ENCODE data around the gene TMEM132D.

The TMEM132D gene

GRCh38 chr12:129607301-129607700 lies 296.5 kb downstream of the TMEM132D start:
- DNase-seq (ENCODE audit: low read depth, low spot score): no peak
- no peak overlapping the region for H3K27ac ChIP-seq

DNA sequence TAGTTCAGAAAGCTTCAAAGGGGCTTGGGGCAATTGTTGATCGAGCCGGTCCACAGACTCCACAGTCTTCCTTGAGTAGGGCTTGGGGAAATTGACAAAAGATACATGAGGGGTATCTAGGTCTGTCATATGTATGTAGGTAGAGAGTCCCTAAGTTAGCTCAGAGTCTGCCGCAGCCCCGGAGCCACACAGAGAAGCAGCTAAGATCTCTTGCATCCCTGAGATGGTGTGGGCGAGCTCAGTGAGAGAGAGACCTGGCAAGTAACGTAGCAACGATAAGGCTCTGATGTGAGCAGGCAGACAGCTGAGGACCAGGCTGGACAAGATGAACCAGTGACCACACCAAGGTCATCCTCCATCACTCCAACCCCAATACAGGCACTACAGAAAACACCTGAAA lies 297.6 kb downstream of the TMEM132D start:
- no peak overlapping the region for H3K27ac ChIP-seq
- no peak for DNase-seq (ENCODE audit: low read depth, low spot score)

DNA sequence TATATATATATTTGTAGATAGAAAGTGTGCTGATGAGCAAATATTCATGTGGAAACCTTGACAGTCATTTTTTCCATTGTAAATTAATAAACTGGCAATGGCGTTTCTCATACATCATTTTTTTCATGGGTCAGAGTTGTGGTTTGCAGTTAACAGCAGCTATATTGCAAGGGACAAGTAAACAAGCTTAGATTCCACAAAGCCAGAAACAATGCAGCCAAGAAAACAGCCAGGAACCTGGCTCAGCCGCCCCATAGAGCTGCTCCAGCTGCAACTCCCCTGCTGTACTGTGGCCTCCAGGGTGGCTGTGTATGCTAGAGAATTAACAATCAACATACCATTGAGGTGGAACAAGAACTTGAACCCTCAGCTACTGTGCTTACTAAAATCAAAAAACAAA lies 298.2 kb downstream of the TMEM132D start:
- H3K27ac ChIP-seq: no peak overlapping the region
- no peak for DNase-seq (ENCODE audit: low read depth, low spot score)

GRCh38 chr12:129604506-129604905 lies 299.3 kb downstream of the TMEM132D start:
- DNase-seq (ENCODE audit: low read depth, low spot score): no peak
- H3K27ac ChIP-seq: no peak overlapping the region

DNA sequence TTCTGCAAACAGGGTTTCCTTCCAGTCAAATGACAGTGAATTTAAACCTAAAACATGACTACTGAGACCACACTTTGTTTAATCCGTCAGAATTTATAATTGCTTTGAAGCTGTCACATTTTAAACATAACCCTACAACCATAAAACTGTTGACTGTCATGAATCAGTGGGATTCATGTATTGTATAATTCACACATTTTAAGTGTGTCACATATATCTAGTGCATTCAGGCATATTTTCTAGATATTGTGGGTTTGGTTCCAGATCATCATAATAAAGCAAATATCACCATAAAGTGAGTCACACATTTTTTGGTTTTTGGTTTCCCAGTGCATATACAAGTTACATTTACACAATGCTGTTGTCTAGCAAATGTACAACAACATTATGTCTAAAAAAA lies 304.4 kb downstream of the TMEM132D start:
- no peak overlapping the region for H3K27ac ChIP-seq
- DNase-seq (ENCODE audit: low read depth, low spot score): no peak

- no peak for DNase-seq (ENCODE audit: low read depth, low spot score)
Measured at GRCh38 chr12:129594098-129594497, 309.7 kb downstream of the TMEM132D start.

GRCh38 chr12:129592449-129592848 lies 311.4 kb downstream of the TMEM132D start:
- no peak overlapping the region for H3K27ac ChIP-seq
- DNase-seq (ENCODE audit: low read depth, low spot score): no peak

More at GRCh38 chr12:129594098-129594497, 309.7 kb downstream of the TMEM132D start:
- H3K27ac ChIP-seq: no peak overlapping the region

- no peak for DNase-seq (ENCODE audit: low read depth, low spot score)
- no peak overlapping the region for H3K27ac ChIP-seq
Measured at GRCh38 chr12:129589503-129589902, 314.3 kb downstream of the TMEM132D start.

GRCh38 chr12:129588142-129588541 lies 315.7 kb downstream of the TMEM132D start:
- no peak overlapping the region for H3K27ac ChIP-seq
- DNase-seq (ENCODE audit: low read depth, low spot score): no peak

GRCh38 chr12:129585296-129585695 lies 318.5 kb downstream of the TMEM132D start:
- DNase-seq (ENCODE audit: low read depth, low spot score): no peak
- H3K27ac ChIP-seq: no peak overlapping the region

- H3K27ac ChIP-seq: no peak overlapping the region
- DNase-seq (ENCODE audit: low read depth, low spot score): no peak
Measured at GRCh38 chr12:129579879-129580278, 323.9 kb downstream of the TMEM132D start.

GRCh38 chr12:129571901-129572494 lies 331.8 kb downstream of the TMEM132D start:
- no peak for DNase-seq (ENCODE audit: low read depth, low spot score)
- no peak overlapping the region for H3K27ac ChIP-seq

DNA sequence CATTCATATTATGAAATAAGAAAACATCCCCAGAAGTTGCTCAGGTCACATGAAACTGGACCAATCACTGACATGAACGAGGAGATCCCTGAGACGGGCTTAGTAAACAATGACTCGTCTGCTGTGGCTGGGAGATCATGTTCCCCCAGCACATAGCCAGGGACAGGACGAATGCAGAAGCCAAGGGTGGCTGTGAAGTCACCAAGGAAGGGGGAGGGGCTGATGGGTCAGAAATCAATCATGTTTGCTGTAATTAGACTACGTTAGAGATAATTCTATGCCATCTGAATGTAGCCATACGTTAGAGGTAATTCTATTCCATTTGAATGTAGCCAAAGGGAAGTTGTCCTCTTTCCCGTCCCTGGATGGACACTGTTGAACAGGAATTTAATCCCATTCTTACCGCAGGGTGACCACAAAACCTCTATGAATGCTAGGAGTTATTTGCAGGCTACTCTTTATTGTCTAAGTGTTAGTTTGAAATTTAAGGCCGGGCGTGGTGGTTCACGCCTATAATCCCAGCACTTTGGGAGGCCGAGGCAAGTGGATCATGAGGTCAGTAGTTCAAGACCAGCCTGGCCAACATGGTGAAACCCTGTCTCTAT lies 332.9 kb downstream of the TMEM132D start:
- no peak for DNase-seq (ENCODE audit: low read depth, low spot score)
- no peak overlapping the region for H3K27ac ChIP-seq

DNA sequence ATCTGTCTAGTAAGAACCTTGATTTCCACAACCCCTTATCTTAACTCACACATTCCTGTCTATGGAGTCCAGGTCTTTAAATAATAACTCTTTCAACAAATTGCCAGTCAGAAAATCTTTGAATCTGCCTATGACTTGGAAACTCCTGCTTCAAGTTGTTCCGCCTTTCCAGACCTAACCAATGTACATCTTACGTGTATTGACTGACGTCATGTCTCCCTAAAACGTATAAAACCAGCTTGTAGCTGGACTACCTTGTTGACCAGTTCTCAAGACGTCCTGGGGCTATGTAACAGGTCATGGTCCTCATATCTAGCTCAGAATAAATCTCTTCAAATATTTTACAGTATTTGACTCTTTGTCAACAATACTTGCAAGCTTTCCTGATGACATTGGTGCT lies 337.0 kb downstream of the TMEM132D start:
- H3K27ac ChIP-seq: no peak overlapping the region
- no peak for DNase-seq (ENCODE audit: low read depth, low spot score)

DNA sequence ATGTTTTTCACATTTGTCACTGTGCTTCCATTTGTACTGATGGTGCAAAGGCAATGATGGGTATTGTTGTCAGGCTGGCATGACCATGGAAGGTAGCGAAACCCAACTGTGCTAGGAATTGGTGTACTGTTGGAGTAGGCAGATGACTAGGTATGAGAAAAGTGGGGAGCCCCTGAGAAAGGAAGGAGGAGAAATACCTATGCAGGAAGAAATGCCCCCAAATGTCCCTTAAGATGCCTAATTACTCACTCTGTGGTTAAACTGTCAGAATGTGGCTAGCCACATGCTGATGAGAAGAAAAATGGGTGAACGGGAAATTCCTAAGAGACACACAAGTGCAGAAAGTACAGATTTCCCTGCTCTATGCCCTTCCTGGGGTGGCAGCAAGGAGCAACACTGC lies 339.1 kb downstream of the TMEM132D start:
- H3K27ac ChIP-seq: no peak overlapping the region
- DNase-seq (ENCODE audit: low read depth, low spot score): no peak

- H3K27ac ChIP-seq: no peak overlapping the region
- no peak for DNase-seq (ENCODE audit: low read depth, low spot score)
Measured at GRCh38 chr12:129563266-129563665, 340.6 kb downstream of the TMEM132D start.

GRCh38 chr12:129561304-129561703 lies 342.5 kb downstream of the TMEM132D start:
- no peak for DNase-seq (ENCODE audit: low read depth, low spot score)
- H3K27ac ChIP-seq: no peak overlapping the region

DNA sequence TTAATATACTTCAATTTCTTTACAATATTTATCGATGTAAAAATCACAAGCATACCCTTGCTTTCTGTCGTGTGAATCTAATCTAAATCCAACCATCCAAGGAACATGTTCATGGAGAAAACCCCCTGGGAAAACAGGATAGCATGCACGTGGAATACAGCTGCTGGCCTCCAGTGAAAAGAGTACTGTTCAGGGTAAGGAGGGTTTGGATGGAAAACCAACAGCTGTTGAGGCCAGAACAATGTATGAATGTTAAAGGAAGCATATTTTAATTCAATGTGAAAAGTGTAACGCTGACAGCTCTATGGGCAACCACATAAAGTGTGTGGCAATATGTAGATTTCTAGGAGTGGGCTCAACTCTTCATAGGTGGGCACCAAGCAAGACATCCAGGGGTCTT lies 344.0 kb downstream of the TMEM132D start:
- H3K27ac ChIP-seq: no peak overlapping the region
- no peak for DNase-seq (ENCODE audit: low read depth, low spot score)

GRCh38 chr12:129558036-129558435 lies 345.8 kb downstream of the TMEM132D start:
- H3K27ac ChIP-seq: no peak overlapping the region
- DNase-seq (ENCODE audit: low read depth, low spot score): no peak

DNA sequence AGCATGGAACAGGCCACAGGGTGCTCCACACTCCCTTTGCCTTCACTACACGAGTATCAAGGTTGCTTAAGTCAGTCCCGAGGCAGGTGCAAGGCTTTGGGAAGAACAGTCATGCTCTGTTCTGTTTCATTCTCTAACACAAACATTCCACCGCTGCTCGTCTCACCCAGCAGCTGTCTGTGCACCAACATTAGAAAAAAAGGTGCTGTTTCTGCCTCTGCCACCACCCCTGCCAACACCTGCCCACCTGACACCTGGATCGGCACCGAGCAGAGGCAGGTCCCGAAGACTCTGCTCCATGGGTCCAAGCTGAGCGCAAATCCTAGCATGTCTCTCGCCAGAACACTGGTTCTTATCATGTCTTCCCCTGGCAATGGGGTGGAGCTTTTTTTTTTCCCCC lies 347.7 kb downstream of the TMEM132D start:
- H3K27ac ChIP-seq: no peak overlapping the region
- no peak for DNase-seq (ENCODE audit: low read depth, low spot score)

- DNase-seq (ENCODE audit: low read depth, low spot score): no peak
- no peak overlapping the region for H3K27ac ChIP-seq
Measured at GRCh38 chr12:129552996-129553750, 350.7 kb downstream of the TMEM132D start.

DNA sequence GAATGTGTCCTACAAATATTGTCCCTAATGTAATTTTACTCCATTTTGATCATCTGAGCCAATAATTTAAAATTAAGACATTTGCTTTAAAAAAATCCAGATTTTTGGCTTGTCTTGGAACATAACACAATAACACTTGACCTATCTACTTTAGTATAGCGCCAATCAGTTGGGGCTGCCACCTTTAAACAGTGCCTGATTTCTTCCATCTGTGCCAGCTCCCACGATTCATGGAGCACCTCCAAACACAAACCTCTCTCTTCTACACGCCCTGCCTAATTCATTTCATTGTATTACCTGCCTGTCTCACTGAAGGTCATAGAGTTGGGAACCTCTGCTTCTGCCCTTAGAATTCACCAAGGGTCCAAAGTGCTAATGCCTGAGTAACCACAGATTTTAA lies 352.4 kb downstream of the TMEM132D start:
- DNase-seq (ENCODE audit: low read depth, low spot score): no peak
- no peak overlapping the region for H3K27ac ChIP-seq

Measured in epithelial cell of prostate (primary cell).